ENCODE results near the gene RAB14. TPM values are rescaled to one million over a fixed set of nuclear protein-coding genes. Genes with fewer than 3 reads are reported as not detected.
A peak's percentile ranks its signal among the peaks of the same experiment; 100 is the strongest.

Gene RAB14
- total RNA-seq, 4 donors from 2014 or later: 20.7 to 50.3 (median 37.9) TPM

DNA sequence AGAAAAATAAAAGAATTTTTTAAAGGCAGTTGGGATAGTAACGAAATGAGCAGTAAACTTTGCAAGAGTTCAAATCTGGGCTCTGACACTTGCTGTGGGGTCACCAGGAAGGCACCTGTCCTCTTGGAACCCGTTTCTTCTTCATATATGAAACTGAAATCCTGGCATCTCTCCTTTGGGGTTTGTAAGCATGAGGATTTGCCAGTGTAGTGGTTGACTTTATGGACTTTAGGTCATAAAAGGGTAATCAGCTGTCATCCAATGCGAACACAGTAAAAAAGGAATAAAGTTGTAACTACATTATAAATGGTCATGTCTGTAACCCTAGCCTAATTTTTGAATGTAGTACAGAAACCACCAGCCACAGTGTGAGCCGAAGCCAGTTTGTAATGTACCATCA lies 1.3 kb downstream of the RAB14 start:
- WGBS, 2 donors (ENCODE audit: low coverage in 1 of 2): 6 to 14% methylated on average over 4 of the region's 4 CpGs

DNA sequence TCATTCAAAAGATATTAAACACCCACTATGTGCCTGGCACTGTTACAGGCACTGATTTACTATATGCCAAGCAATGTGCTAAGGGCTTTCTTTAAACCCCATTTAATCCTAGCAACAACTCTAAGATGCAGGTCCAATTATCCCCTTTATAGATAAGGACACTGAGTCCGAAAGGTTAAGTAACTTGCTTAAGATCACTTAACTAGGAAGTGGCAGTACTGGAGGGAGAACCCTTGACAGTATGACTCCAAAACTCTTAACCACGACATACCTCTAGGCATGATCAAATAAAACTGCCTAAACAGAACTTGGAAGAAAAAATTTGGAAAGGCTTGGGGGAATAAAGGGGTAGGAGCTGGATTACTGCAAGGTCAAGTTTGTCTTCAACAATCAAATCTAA lies 1.7 kb downstream of the RAB14 start:
- H3K27me3 ChIP-seq: no peaks in the 10 kb centered on the region
- peak overlapping the region; percentile 95 to 99 (median 96) for H3K27ac ChIP-seq
- no peaks in the 10 kb centered on the region for H3K9me3 ChIP-seq
- no peak for DNase-seq
- H3K4me1 ChIP-seq: peaks cover 50 to 60% (median 55%) of the 10 kb centered on the region in 4 donors
- no peak for TF ChIP-seq EP300 (IDR thresholded peaks at IDR 0.05; ENCODE audit: low read depth)
- TF ChIP-seq POLR2A (IDR thresholded peaks at IDR 0.05): no peak
- TF ChIP-seq POLR2AphosphoS5 (IDR thresholded peaks at IDR 0.05): no peak
- no peak for TF ChIP-seq CTCF (IDR thresholded peaks at IDR 0.05)
- peak overlapping the region in 3 of 4 donors; percentile 69 to 91 (median 74) for H3K4me3 ChIP-seq
- WGBS, 2 donors (ENCODE audit: low coverage in 1 of 2): 14% methylated on average over 2 of the region's 2 CpGs; no CpG with 5 or more reads in 1 of the 2 donors
- H3K36me3 ChIP-seq: no peaks in the 10 kb centered on the region
- intact Hi-C loops (cut with DNase I; ENCODE audit: low total_unique reads): no loop called here
- in situ Hi-C loops (cut with MboI; ENCODE audit: low pct_ligation_motif_present in 1 of 4, low pct_unique_long_range_greater_than_20kb in 1 of 4, low sequenced_read_pairs in 3 of 4): loop anchor here in 2 of 4 donors (25.0 kb wide), 1 partner anchor 112 kb away; no protein-coding TSS in a partner anchor

More for the DNA sequence above, 1.3 kb downstream of the RAB14 start:
- Histone ChIP-seq H3K4me1 (peaks cover 45 to 57% (median 51%) of the 10 kb centered on the region in 4 donors), H3K27ac (peak overlapping the region; percentile 95 to 99 (median 96)), H3K36me3 (no peaks in the 10 kb centered on the region), H3K9me3 (no peaks in the 10 kb centered on the region), H3K27me3 (no peaks in the 10 kb centered on the region), H3K4me3 (peak overlapping the region; percentile 69 to 99 (median 82))
- DNase-seq: peak; percentile 17
- intact Hi-C loops (cut with DNase I; ENCODE audit: low total_unique reads) (no loop called here), in situ Hi-C loops (cut with MboI; ENCODE audit: low pct_ligation_motif_present in 1 of 4, low pct_unique_long_range_greater_than_20kb in 1 of 4, low sequenced_read_pairs in 3 of 4) (loop anchor here in 2 of 4 donors (25.0 kb wide), 1 partner anchor 112 kb away; no protein-coding TSS in a partner anchor)
- no peak for TF ChIP-seq CTCF (IDR thresholded peaks at IDR 0.05)
- TF ChIP-seq POLR2A (IDR thresholded peaks at IDR 0.05): peak; percentile 43
- TF ChIP-seq POLR2AphosphoS5 (IDR thresholded peaks at IDR 0.05): peak; percentile 16 to 61 (median 21)

DNA sequence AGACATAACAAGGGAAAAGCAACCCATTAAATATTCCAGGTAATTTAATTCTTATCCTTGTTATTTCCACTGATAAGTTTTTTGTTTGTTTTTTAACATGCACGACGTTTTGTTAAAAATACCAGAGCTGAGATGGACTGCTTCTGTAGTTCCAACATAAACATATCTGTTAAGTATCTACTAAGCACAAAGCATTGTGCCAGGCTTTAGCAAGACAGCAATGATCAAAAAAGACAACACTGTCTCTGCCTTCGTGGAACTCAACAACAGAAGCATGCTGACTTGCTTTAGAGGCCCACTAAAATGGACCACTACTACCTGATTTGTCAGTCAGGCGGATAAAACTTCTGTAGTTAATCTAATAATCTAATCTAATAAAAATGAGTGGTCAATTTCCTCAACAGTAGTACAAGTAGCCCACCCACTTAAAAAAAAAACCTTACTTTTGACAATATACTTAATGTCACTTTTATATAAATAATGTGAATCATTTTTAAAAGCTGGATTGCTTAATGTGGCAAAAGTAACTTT lies 3.1 kb downstream of the RAB14 start:
- in situ Hi-C loops (cut with MboI; ENCODE audit: low pct_ligation_motif_present in 1 of 4, low pct_unique_long_range_greater_than_20kb in 1 of 4, low sequenced_read_pairs in 3 of 4): no loop called here
- Histone ChIP-seq H3K27ac (no peak overlapping the region), H3K27me3 (no peaks in the 10 kb centered on the region), H3K36me3 (no peaks in the 10 kb centered on the region), H3K9me3 (no peaks in the 10 kb centered on the region), H3K4me3 (peak overlapping the region in 1 of 4 donors; percentile 5), H3K4me1 (peaks cover 51 to 70% (median 61%) of the 10 kb centered on the region in 4 donors)
- 24 to 29% methylated on average over 4 of the region's 4 CpGs for WGBS, 2 donors (ENCODE audit: low coverage in 1 of 2)
- intact Hi-C loops (cut with DNase I; ENCODE audit: low total_unique reads): no loop called here
- TF ChIP-seq EP300 (IDR thresholded peaks at IDR 0.05; ENCODE audit: low read depth) (no peak), POLR2A (IDR thresholded peaks at IDR 0.05) (no peak), CTCF (IDR thresholded peaks at IDR 0.05) (no peak), POLR2AphosphoS5 (IDR thresholded peaks at IDR 0.05) (no peak)
- no peak for DNase-seq

DNA sequence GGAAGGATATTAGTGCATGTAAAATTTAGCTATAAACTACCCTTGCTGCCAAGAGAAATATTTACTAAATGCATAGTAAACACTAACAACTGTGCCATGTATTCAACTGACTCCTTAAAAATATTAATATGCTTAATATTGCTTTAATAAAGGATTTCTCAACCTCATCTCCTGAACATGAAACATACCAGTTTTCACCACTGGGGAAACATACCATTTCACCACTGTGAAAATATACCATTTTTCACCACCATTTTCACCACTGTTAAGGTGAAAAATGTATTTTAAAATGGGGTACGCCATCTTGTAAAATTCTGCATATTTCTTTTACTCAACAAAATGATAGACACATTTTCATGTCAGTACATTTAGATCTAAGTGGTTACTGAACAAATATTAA lies 4.5 kb downstream of the RAB14 start:
- Histone ChIP-seq H3K27me3 (no peaks in the 10 kb centered on the region), H3K4me3 (no peak overlapping the region), H3K36me3 (no peaks in the 10 kb centered on the region), H3K4me1 (peaks cover 59 to 85% (median 67%) of the 10 kb centered on the region in 4 donors), H3K27ac (no peak overlapping the region), H3K9me3 (no peaks in the 10 kb centered on the region)
- intact Hi-C loops (cut with DNase I; ENCODE audit: low total_unique reads): no loop called here
- DNase-seq: no peak
- TF ChIP-seq POLR2A (IDR thresholded peaks at IDR 0.05) (no peak), EP300 (IDR thresholded peaks at IDR 0.05; ENCODE audit: low read depth) (no peak), POLR2AphosphoS5 (IDR thresholded peaks at IDR 0.05) (no peak), CTCF (IDR thresholded peaks at IDR 0.05) (peak in 1 of 5 experiments; percentile 12)
- 87 to 100% methylated on average over 1 of the region's 1 CpG for WGBS, 2 donors (ENCODE audit: low coverage in 1 of 2)
- in situ Hi-C loops (cut with MboI; ENCODE audit: low pct_ligation_motif_present in 1 of 4, low pct_unique_long_range_greater_than_20kb in 1 of 4, low sequenced_read_pairs in 3 of 4): no loop called here

Measured in transverse colon (tissue), 4 donors.